ENCODE data around the gene MS4A10. TPM values are rescaled to one million over a fixed set of nuclear protein-coding genes. Genes with fewer than 3 reads are reported as not detected.

Gene MS4A10
- total and polyA plus RNA-seq, 4 donors = not detected

DNA sequence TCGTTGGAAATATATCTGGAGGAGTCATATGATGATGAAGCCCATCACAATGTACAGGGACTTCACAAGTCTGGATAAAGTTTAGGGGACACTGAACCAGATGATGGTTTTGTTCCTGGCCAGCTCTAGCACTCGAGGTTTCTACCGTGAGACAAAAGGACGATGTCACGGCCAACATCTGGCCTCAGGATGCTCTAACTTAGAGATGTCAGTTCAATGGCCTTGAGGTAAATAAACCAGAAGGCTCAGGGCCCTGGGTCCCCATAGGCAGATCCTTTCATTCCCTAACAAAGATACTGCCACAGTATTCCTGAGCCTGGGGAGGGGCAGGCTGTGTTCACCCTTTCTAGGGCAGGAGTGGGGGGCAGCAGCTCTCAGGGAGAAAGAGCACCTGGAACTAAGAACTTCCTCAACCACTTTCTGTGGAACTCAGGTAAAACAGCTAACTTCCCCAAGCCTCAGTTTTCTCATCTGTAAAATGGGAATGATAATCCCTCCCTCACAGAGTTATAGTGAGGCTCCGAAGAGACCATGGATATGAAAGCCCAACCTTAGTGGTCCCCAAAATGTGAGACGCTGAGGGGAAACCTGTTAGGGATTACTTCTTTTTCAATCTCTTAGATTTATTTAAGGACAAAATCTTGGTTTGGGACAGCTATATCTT lies 18.3 kb downstream of the MS4A10 start:
- Histone ChIP-seq H3K36me3 (ENCODE audit: control insufficient read depth in 4 of 4, insufficient read depth in 4 of 4, low read length in 4 of 4) (no peaks in the 10 kb centered on the region), H3K4me3 (no peak overlapping the region), H3K27ac (ENCODE audit: low read depth in 1 of 2, low read length in 1 of 2) (no peak overlapping the region), H3K9ac (ENCODE audit: insufficient read depth in 1 of 2, low read length in 2 of 2) (no peak overlapping the region), H3K9me3 (ENCODE audit: control insufficient read depth in 4 of 4, insufficient read depth in 3 of 4, low read length in 3 of 4) (no peaks in the 10 kb centered on the region), H3K4me1 (ENCODE audit: control insufficient read depth in 5 of 5, insufficient read depth in 5 of 5, low read length in 5 of 5) (no peaks in the 10 kb centered on the region), H3K27me3 (ENCODE audit: control insufficient read depth in 3 of 3, insufficient read depth in 3 of 3, low read length in 2 of 3) (peaks cover 0 to 10% (median 0%) of the 10 kb centered on the region in 3 donors)
- TF ChIP-seq, protein P1, sequence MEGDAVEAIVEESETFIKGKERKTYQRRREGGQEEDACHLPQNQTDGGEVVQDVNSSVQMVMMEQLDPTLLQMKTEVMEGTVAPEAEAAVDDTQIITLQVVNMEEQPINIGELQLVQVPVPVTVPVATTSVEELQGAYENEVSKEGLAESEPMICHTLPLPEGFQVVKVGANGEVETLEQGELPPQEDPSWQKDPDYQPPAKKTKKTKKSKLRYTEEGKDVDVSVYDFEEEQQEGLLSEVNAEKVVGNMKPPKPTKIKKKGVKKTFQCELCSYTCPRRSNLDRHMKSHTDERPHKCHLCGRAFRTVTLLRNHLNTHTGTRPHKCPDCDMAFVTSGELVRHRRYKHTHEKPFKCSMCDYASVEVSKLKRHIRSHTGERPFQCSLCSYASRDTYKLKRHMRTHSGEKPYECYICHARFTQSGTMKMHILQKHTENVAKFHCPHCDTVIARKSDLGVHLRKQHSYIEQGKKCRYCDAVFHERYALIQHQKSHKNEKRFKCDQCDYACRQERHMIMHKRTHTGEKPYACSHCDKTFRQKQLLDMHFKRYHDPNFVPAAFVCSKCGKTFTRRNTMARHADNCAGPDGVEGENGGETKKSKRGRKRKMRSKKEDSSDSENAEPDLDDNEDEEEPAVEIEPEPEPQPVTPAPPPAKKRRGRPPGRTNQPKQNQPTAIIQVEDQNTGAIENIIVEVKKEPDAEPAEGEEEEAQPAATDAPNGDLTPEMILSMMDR (IDR thresholded peaks at IDR 0.05; ENCODE audit: control extremely low read depth, extremely low read depth) = no peak
- ATAC-seq (ENCODE audit: insufficient read depth, low FRiP score) = no peak
- 81 to 88% methylated on average over 7 of the region's 7 CpGs for WGBS, 2 donors
- DNase-seq = no peak

DNA sequence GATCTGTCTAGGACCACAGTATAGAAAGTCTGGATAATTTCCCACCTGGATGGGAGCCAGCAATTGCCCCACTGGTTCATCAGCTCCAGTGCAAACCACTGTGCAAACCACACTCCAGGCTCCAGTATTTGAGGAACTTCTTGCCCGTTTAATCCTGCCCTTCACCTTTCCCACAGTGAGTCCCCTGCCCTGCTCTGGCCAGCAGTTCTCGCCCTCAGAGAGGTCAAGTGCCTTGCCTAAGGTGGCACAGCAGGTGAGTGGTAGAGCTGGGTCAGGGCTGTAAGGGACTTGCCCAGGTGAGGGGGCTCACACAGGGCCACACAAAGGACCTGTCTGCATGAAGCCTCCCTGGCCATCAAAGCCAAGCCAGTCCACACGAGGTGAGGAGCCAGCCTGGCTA lies 24.1 kb downstream of the MS4A10 start:
- TF ChIP-seq, protein P1 (IDR thresholded peaks at IDR 0.05; ENCODE audit: control extremely low read depth, extremely low read depth) = no peak
- Histone ChIP-seq H3K9ac (ENCODE audit: insufficient read depth in 1 of 2, low read length in 2 of 2) (no peak overlapping the region), H3K4me1 (ENCODE audit: control insufficient read depth in 5 of 5, insufficient read depth in 5 of 5, low read length in 5 of 5) (peaks cover 0 to 8% (median 0%) of the 10 kb centered on the region in 5 donors), H3K27me3 (ENCODE audit: control insufficient read depth in 3 of 3, insufficient read depth in 3 of 3, low read length in 2 of 3) (peaks cover 0 to 9% (median 0%) of the 10 kb centered on the region in 3 donors), H3K9me3 (ENCODE audit: control insufficient read depth in 4 of 4, insufficient read depth in 3 of 4, low read length in 3 of 4) (no peaks in the 10 kb centered on the region), H3K4me3 (no peak overlapping the region), H3K36me3 (ENCODE audit: control insufficient read depth in 4 of 4, insufficient read depth in 4 of 4, low read length in 4 of 4) (no peaks in the 10 kb centered on the region), H3K27ac (ENCODE audit: low read depth in 1 of 2, low read length in 1 of 2) (no peak overlapping the region)
- 57 to 61% methylated on average over 3 of the region's 3 CpGs for WGBS, 2 donors
- no peak for ATAC-seq (ENCODE audit: insufficient read depth, low FRiP score)
- DNase-seq = no peak

DNA sequence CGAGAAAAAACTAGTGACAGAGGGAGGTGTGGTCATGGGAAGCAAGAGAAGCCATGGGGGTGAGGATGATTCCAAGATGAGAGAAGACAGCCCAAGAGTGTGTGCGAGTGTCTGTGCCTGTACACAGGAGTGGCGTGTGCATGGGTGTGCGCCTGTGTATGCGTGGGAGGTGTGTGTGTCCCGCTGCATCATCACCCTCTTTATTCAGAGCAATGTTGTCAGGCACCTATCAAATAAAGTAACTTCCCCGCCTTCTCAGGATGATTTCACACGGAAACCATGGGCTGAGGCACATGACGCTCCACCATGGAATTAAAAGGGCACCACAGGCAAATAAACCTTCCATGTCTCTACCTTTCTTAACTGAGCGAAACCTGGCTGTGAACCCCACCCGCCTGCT lies 24.6 kb downstream of the MS4A10 start:
- Histone ChIP-seq H3K9me3 (ENCODE audit: control insufficient read depth in 4 of 4, insufficient read depth in 3 of 4, low read length in 3 of 4) (no peaks in the 10 kb centered on the region), H3K27me3 (ENCODE audit: control insufficient read depth in 3 of 3, insufficient read depth in 3 of 3, low read length in 2 of 3) (peaks cover 0 to 9% (median 0%) of the 10 kb centered on the region in 3 donors), H3K4me3 (no peak overlapping the region), H3K4me1 (ENCODE audit: control insufficient read depth in 5 of 5, insufficient read depth in 5 of 5, low read length in 5 of 5) (peaks cover 0 to 8% (median 0%) of the 10 kb centered on the region in 5 donors), H3K9ac (ENCODE audit: insufficient read depth in 1 of 2, low read length in 2 of 2) (no peak overlapping the region), H3K27ac (ENCODE audit: low read depth in 1 of 2, low read length in 1 of 2) (no peak overlapping the region), H3K36me3 (ENCODE audit: control insufficient read depth in 4 of 4, insufficient read depth in 4 of 4, low read length in 4 of 4) (no peaks in the 10 kb centered on the region)
- ATAC-seq (ENCODE audit: insufficient read depth, low FRiP score) (no peak), DNase-seq (no peak)
- WGBS, 2 donors = 85 to 90% methylated on average over 11 of the region's 11 CpGs
- TF ChIP-seq, protein P1 (IDR thresholded peaks at IDR 0.05; ENCODE audit: control extremely low read depth, extremely low read depth) = no peak

DNA sequence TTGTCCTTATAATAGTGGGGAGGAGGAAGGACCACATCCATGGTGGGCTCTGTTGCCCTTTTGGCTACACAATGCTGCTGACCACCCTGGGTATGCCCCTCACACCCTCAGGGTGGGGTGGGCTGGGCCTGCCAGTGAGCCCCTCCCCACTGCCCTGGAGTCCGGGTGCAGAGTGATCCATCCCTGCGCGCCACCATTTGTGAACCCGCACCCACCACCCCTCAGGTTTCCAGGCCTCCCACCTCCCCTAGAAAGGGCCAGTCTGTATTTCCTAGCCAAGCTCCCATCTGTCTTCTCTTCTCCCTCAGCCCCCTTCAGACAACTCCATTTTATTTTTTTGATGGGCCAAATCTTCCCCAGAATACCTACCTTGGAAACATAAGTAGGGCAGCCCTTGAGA lies 25.0 kb downstream of the MS4A10 start:
- Histone ChIP-seq H3K27ac (ENCODE audit: low read depth in 1 of 2, low read length in 1 of 2) (no peak overlapping the region), H3K9me3 (ENCODE audit: control insufficient read depth in 4 of 4, insufficient read depth in 3 of 4, low read length in 3 of 4) (no peaks in the 10 kb centered on the region), H3K9ac (ENCODE audit: insufficient read depth in 1 of 2, low read length in 2 of 2) (no peak overlapping the region), H3K4me3 (no peak overlapping the region), H3K36me3 (ENCODE audit: control insufficient read depth in 4 of 4, insufficient read depth in 4 of 4, low read length in 4 of 4) (no peaks in the 10 kb centered on the region), H3K4me1 (ENCODE audit: control insufficient read depth in 5 of 5, insufficient read depth in 5 of 5, low read length in 5 of 5) (peaks cover 0 to 8% (median 0%) of the 10 kb centered on the region in 5 donors), H3K27me3 (ENCODE audit: control insufficient read depth in 3 of 3, insufficient read depth in 3 of 3, low read length in 2 of 3) (peaks cover 0 to 9% (median 0%) of the 10 kb centered on the region in 3 donors)
- no peak for ATAC-seq (ENCODE audit: insufficient read depth, low FRiP score)
- DNase-seq = no peak
- WGBS, 2 donors = 96 to 100% methylated on average over 4 of the region's 4 CpGs
- TF ChIP-seq, protein P1 (IDR thresholded peaks at IDR 0.05; ENCODE audit: control extremely low read depth, extremely low read depth) = no peak
